HEK293 (cell line): ENCODE data around the gene CATSPER1.

Experiments used
- KLF10 ChIP-seq: fragments of 450-650 bp; IDR thresholded peaks from 2 replicates; pipeline ENCODE4 v1.5.1; 2018; ENCODE audit warnings: missing biosample characterization, mild to moderate bottlenecking, missing genetic modification characterization
- OSR2 ChIP-seq: fragments of 450-650 bp; formaldehyde crosslinking; IDR thresholded peaks from 2 replicates; pipeline ENCODE4 v1.5.1; 2016; ENCODE audit warnings: missing biosample characterization, missing genetic modification characterization
- ZBTB17 ChIP-seq: fragments of 450-650 bp; formaldehyde crosslinking; IDR thresholded peaks from 2 replicates; pipeline ENCODE4 v1.5.1; 2016; ENCODE audit warnings: missing biosample characterization, missing genetic modification characterization
- ZNF133 ChIP-seq: fragments of 450-650 bp; formaldehyde crosslinking; IDR thresholded peaks from 2 replicates; pipeline ENCODE4 v1.5.1; 2016; ENCODE audit warnings: missing biosample characterization, missing genetic modification characterization
- ZNF473 ChIP-seq: fragments of 450-650 bp; formaldehyde crosslinking; IDR thresholded peaks from 2 replicates; pipeline ENCODE4 v1.5.1; 2017; ENCODE audit warnings: missing biosample characterization, missing genetic modification characterization
- ZNF670 ChIP-seq: fragments of 450-650 bp; formaldehyde crosslinking; IDR thresholded peaks from 2 replicates; pipeline ENCODE4 v1.5.1; 2016; ENCODE audit warnings: missing biosample characterization, missing genetic modification characterization, low read depth
- ZNF777 ChIP-seq: fragments of 450-650 bp; formaldehyde crosslinking; IDR thresholded peaks from 2 replicates; pipeline ENCODE4 v1.5.1; 2017; ENCODE audit warnings: missing biosample characterization, missing genetic modification characterization, borderline replicate concordance
- TF ChIP-seq, protein P1 (sequence below): fragments of 450-650 bp; formaldehyde crosslinking; IDR thresholded peaks from 2 replicates; pipeline ENCODE4 v1.5.1; 2016; ENCODE audit warnings: missing biosample characterization, missing genetic modification characterization
- TF ChIP-seq, protein P2 (sequence below): fragments of 450-650 bp; formaldehyde crosslinking; IDR thresholded peaks from 2 replicates; pipeline ENCODE4 v1.5.1; 2016; ENCODE audit warnings: missing biosample characterization, missing genetic modification characterization
- TF ChIP-seq, protein P3 (sequence below): sonication (generic); formaldehyde crosslinking; IDR thresholded peaks from 2 replicates; pipeline ENCODE4 v1.8.1; 2022; ENCODE audit warnings: mild to moderate bottlenecking, moderate library complexity, missing genetic modification reagents
- TF ChIP-seq, protein P4 (sequence below): fragments of 450-650 bp; formaldehyde crosslinking; IDR thresholded peaks from 2 replicates; pipeline ENCODE4 v1.5.1; 2016; ENCODE audit warnings: missing biosample characterization, missing genetic modification characterization
- TF ChIP-seq, protein P5 (sequence below): fragments of 450-650 bp; formaldehyde crosslinking; IDR thresholded peaks from 2 replicates; pipeline ENCODE4 v1.5.1; 2016; ENCODE audit warnings: missing biosample characterization, missing genetic modification characterization
- TF ChIP-seq, protein P6 (sequence below): fragments of 450-650 bp; formaldehyde crosslinking; IDR thresholded peaks from 2 replicates; pipeline ENCODE4 v1.5.1; 2016; ENCODE audit warnings: missing biosample characterization, missing genetic modification characterization, low read depth
- TF ChIP-seq, protein P7 (sequence below): fragments of 450-650 bp; formaldehyde crosslinking; conservative IDR thresholded peaks from 2 replicates; pipeline ENCODE4 v1.5.1; 2016; ENCODE audit warnings: low read depth, missing biosample characterization, missing genetic modification characterization

DNA sequence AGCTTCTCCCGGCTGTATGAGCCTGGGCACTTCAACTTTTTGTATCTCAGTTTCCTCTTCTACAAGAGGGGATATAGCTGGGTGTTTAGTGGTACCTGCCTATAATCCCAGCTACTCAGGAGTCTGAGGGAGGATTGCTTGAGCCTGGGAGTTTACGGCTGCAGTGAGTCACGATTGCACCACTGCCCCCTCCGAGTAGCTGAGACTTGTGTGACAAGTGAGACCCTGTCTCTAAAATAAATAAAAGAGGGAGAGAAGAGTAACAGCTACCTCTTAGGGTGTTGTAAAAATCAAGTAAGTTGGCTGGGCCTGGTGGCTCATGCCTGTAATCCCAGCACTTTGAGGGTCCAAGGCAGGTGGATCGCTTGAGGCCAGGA is 10.0 kb upstream of the CATSPER1 start:
- TF ChIP-seq, protein P1, sequence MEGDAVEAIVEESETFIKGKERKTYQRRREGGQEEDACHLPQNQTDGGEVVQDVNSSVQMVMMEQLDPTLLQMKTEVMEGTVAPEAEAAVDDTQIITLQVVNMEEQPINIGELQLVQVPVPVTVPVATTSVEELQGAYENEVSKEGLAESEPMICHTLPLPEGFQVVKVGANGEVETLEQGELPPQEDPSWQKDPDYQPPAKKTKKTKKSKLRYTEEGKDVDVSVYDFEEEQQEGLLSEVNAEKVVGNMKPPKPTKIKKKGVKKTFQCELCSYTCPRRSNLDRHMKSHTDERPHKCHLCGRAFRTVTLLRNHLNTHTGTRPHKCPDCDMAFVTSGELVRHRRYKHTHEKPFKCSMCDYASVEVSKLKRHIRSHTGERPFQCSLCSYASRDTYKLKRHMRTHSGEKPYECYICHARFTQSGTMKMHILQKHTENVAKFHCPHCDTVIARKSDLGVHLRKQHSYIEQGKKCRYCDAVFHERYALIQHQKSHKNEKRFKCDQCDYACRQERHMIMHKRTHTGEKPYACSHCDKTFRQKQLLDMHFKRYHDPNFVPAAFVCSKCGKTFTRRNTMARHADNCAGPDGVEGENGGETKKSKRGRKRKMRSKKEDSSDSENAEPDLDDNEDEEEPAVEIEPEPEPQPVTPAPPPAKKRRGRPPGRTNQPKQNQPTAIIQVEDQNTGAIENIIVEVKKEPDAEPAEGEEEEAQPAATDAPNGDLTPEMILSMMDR: no peak
- TF ChIP-seq, protein P2, sequence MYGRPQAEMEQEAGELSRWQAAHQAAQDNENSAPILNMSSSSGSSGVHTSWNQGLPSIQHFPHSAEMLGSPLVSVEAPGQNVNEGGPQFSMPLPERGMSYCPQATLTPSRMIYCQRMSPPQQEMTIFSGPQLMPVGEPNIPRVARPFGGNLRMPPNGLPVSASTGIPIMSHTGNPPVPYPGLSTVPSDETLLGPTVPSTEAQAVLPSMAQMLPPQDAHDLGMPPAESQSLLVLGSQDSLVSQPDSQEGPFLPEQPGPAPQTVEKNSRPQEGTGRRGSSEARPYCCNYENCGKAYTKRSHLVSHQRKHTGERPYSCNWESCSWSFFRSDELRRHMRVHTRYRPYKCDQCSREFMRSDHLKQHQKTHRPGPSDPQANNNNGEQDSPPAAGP (tag by site-specific recombination): no peak
- TF ChIP-seq ZNF670 (tag by site-specific recombination): no peak
- TF ChIP-seq OSR2 (tag by site-specific recombination): no peak
- TF ChIP-seq, protein P3, sequence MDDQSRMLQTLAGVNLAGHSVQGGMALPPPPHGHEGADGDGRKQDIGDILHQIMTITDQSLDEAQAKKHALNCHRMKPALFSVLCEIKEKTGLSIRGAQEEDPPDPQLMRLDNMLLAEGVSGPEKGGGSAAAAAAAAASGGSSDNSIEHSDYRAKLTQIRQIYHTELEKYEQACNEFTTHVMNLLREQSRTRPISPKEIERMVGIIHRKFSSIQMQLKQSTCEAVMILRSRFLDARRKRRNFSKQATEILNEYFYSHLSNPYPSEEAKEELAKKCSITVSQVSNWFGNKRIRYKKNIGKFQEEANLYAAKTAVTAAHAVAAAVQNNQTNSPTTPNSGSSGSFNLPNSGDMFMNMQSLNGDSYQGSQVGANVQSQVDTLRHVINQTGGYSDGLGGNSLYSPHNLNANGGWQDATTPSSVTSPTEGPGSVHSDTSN (CRISPR knock-in tag): no peak
- TF ChIP-seq, protein P4, sequence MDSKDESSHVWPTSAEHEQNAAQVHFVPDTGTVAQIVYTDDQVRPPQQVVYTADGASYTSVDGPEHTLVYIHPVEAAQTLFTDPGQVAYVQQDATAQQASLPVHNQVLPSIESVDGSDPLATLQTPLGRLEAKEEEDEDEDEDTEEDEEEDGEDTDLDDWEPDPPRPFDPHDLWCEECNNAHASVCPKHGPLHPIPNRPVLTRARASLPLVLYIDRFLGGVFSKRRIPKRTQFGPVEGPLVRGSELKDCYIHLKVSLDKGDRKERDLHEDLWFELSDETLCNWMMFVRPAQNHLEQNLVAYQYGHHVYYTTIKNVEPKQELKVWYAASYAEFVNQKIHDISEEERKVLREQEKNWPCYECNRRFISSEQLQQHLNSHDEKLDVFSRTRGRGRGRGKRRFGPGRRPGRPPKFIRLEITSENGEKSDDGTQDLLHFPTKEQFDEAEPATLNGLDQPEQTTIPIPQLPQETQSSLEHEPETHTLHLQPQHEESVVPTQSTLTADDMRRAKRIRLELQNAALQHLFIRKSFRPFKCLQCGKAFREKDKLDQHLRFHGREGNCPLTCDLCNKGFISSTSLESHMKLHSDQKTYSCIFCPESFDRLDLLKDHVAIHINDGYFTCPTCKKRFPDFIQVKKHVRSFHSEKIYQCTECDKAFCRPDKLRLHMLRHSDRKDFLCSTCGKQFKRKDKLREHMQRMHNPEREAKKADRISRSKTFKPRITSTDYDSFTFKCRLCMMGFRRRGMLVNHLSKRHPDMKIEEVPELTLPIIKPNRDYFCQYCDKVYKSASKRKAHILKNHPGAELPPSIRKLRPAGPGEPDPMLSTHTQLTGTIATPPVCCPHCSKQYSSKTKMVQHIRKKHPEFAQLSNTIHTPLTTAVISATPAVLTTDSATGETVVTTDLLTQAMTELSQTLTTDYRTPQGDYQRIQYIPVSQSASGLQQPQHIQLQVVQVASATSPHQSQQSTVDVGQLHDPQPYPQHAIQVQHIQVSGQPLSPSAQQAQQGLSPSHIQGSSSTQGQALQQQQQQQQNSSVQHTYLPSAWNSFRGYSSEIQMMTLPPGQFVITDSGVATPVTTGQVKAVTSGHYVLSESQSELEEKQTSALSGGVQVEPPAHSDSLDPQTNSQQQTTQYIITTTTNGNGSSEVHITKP (tag by site-specific recombination): no peak
- TF ChIP-seq, protein P5, sequence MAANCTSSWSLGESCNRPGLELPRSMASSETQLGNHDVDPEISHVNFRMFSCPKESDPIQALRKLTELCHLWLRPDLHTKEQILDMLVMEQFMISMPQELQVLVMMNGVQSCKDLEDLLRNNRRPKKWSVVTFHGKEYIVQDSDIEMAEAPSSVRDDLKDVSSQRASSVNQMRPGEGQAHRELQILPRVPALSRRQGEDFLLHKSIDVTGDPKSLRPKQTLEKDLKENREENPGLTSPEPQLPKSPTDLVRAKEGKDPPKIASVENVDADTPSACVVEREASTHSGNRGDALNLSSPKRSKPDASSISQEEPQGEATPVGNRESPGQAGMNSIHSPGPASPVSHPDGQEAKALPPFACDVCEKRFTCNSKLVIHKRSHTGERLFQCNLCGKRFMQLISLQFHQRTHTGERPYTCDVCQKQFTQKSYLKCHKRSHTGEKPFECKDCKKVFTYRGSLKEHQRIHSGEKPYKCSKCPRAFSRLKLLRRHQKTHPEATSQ: no peak
- no peak for TF ChIP-seq ZNF133
- no peak for TF ChIP-seq ZBTB17 (tag by site-specific recombination)
- TF ChIP-seq, protein P6, sequence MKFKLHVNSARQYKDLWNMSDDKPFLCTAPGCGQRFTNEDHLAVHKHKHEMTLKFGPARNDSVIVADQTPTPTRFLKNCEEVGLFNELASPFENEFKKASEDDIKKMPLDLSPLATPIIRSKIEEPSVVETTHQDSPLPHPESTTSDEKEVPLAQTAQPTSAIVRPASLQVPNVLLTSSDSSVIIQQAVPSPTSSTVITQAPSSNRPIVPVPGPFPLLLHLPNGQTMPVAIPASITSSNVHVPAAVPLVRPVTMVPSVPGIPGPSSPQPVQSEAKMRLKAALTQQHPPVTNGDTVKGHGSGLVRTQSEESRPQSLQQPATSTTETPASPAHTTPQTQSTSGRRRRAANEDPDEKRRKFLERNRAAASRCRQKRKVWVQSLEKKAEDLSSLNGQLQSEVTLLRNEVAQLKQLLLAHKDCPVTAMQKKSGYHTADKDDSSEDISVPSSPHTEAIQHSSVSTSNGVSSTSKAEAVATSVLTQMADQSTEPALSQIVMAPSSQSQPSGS (tag by site-specific recombination): no peak
- TF ChIP-seq ZNF777 (tag by site-specific recombination): no peak
- TF ChIP-seq, protein P7, sequence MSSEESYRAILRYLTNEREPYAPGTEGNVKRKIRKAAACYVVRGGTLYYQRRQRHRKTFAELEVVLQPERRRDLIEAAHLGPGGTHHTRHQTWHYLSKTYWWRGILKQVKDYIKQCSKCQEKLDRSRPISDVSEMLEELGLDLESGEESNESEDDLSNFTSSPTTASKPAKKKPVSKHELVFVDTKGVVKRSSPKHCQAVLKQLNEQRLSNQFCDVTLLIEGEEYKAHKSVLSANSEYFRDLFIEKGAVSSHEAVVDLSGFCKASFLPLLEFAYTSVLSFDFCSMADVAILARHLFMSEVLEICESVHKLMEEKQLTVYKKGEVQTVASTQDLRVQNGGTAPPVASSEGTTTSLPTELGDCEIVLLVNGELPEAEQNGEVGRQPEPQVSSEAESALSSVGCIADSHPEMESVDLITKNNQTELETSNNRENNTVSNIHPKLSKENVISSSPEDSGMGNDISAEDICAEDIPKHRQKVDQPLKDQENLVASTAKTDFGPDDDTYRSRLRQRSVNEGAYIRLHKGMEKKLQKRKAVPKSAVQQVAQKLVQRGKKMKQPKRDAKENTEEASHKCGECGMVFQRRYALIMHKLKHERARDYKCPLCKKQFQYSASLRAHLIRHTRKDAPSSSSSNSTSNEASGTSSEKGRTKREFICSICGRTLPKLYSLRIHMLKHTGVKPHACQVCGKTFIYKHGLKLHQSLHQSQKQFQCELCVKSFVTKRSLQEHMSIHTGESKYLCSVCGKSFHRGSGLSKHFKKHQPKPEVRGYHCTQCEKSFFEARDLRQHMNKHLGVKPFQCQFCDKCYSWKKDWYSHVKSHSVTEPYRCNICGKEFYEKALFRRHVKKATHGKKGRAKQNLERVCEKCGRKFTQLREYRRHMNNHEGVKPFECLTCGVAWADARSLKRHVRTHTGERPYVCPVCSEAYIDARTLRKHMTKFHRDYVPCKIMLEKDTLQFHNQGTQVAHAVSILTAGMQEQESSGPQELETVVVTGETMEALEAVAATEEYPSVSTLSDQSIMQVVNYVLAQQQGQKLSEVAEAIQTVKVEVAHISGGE: no peak
- no peak for TF ChIP-seq KLF10 (tag by site-specific recombination)
- TF ChIP-seq ZNF473 (tag by site-specific recombination): no peak
